Measurements from ENCODE around the gene HDAC9.

HDAC9 gene

GRCh38 chr7:18866359-18867036 lies 370.9 kb downstream of the HDAC9 start:
- H3K4me3 ChIP-seq (ENCODE audit: control insufficient read depth, low read depth, low read length): no peak overlapping the region
- DNase-seq (ENCODE audit: low read depth): peak; percentile 100
- TF ChIP-seq CTCF (IDR thresholded peaks at IDR 0.05; ENCODE audit: control insufficient read depth, insufficient read depth, low read depth, low read length, missing control alignments): no peak

- H3K4me3 ChIP-seq (ENCODE audit: control insufficient read depth, low read depth, low read length): no peak overlapping the region
- TF ChIP-seq CTCF (IDR thresholded peaks at IDR 0.05; ENCODE audit: control insufficient read depth, insufficient read depth, low read depth, low read length, missing control alignments): no peak
- no peak for DNase-seq (ENCODE audit: low read depth)
Measured at GRCh38 chr7:18872344-18872743, 376.8 kb downstream of the HDAC9 start.

GRCh38 chr7:18873734-18874336 lies 378.3 kb downstream of the HDAC9 start:
- no peak overlapping the region for H3K4me3 ChIP-seq (ENCODE audit: control insufficient read depth, low read depth, low read length)
- peak; percentile 33 for DNase-seq (ENCODE audit: low read depth)
- peak; percentile 73 for TF ChIP-seq CTCF (IDR thresholded peaks at IDR 0.05; ENCODE audit: control insufficient read depth, insufficient read depth, low read depth, low read length, missing control alignments)

- TF ChIP-seq CTCF (IDR thresholded peaks at IDR 0.05; ENCODE audit: control insufficient read depth, insufficient read depth, low read depth, low read length, missing control alignments): no peak
- no peak overlapping the region for H3K4me3 ChIP-seq (ENCODE audit: control insufficient read depth, low read depth, low read length)
- DNase-seq (ENCODE audit: low read depth): no peak
Measured at GRCh38 chr7:18874880-18875279, 379.3 kb downstream of the HDAC9 start.

GRCh38 chr7:18877874-18878273 lies 382.3 kb downstream of the HDAC9 start:
- no peak for TF ChIP-seq CTCF (IDR thresholded peaks at IDR 0.05; ENCODE audit: control insufficient read depth, insufficient read depth, low read depth, low read length, missing control alignments)
- DNase-seq (ENCODE audit: low read depth): no peak
- H3K4me3 ChIP-seq (ENCODE audit: control insufficient read depth, low read depth, low read length): no peak overlapping the region

GRCh38 chr7:18886832-18887231 lies 391.3 kb downstream of the HDAC9 start:
- no peak for DNase-seq (ENCODE audit: low read depth)
- no peak overlapping the region for H3K4me3 ChIP-seq (ENCODE audit: control insufficient read depth, low read depth, low read length)
- TF ChIP-seq CTCF (IDR thresholded peaks at IDR 0.05; ENCODE audit: control insufficient read depth, insufficient read depth, low read depth, low read length, missing control alignments): no peak
